ENCODE data around the gene ASIC2.
"Not testable (repeated sequence)": the region's sequence is repeated elsewhere in the genome, so short reads cannot be mapped to it uniquely, and the experiment has no call there.

- not testable (repeated sequence) for TF ChIP-seq CTCF (IDR thresholded peaks at IDR 0.05); EZH2 (IDR thresholded peaks at IDR 0.05; ENCODE audit: borderline replicate concordance, insufficient read depth, low read depth, low read length, poor library complexity, severe bottlenecking)
These were observed 311.5 kb downstream of the ASIC2 start for GRCh38 chr17:32981611-32982010.
